ENCODE results near the gene CLCN3. TPM values are rescaled to one million over a fixed set of nuclear protein-coding genes. Genes with fewer than 3 reads are reported as not detected.

The CLCN3 gene
- total and polyA plus RNA-seq, 10 of the 15 experiments (the other 5 are each of a cell fraction or from before 2014, with no cell fraction given), result 4.0 to 22.8 (median 11.8) TPM

DNA sequence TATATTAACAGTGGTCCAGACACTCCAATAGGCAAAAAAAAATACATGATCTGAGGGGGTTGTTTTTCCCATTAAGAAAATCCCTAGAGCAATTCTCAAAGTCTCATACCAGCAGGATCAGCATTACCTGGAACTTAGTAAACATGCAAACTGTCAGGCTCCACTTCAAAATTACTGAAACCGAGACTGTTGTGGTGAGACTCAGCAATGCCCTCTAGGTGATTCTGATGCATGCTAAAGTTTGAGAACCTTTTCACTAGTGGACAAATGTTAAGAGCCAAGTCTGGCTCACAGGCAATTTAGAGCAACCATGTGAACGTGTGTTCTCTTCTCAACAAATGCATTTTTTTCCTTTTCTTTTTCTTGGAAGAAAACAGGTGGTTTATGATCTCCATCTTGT lies 38.2 kb upstream of the CLCN3 start:
- FAIRE-seq (peak; percentile 94), DNase-seq (ENCODE audit: low read depth, low spot score) (peak; percentile 16), ATAC-seq (peak; percentile 88)
- Histone ChIP-seq H3K27ac (ENCODE audit: control insufficient read depth, insufficient read depth) (no peak overlapping the region), H3K9me3 (replicated peaks; ENCODE audit: control insufficient read depth, insufficient read depth, low read length) (no peaks in the 10 kb centered on the region), H3K27me3 (replicated peaks in 1 of 2; ENCODE audit: control insufficient read depth in 2 of 2, insufficient read depth in 2 of 2, low read length in 1 of 2) (no peaks in the 10 kb centered on the region), H3K4me2 (ENCODE audit: control insufficient read depth, insufficient read depth) (no peak overlapping the region), H3K79me2 (ENCODE audit: control insufficient read depth, insufficient read depth, low read length) (no peaks in the 10 kb centered on the region), H3K9ac (ENCODE audit: control insufficient read depth, insufficient read depth, low read length) (no peak overlapping the region), H4K20me1 (ENCODE audit: control insufficient read depth, insufficient read depth) (no peaks in the 10 kb centered on the region), H3K4me3 (no peak overlapping the region), H3K36me3 (ENCODE audit: control insufficient read depth in 2 of 2, insufficient read depth in 2 of 2, low read length in 1 of 2) (peaks cover 0 to 4% of the 10 kb centered on the region in 2 experiments; a peak in 2 of 4 replicates), H3K4me1 (ENCODE audit: control insufficient read depth, insufficient read depth, low read length) (no peaks in the 10 kb centered on the region), H2AFZ (ENCODE audit: control insufficient read depth, low read depth, low read length) (no peak overlapping the region)
- intact Hi-C loops (cut with micrococcal nuclease; ENCODE audit: unreplicated experiment) (no loop called here), in situ Hi-C loops (cut with MboI) (no loop called here)
- 45% methylated on average over 2 of the region's 2 CpGs for WGBS (ENCODE audit: insufficient coverage, insufficient replicate concordance, low lambda C conversion rate, missing lambda C conversion rate)
- no TSS peak for BruUV-seq (replicated peaks)
- ChIA-PET SMC1A (ENCODE audit: uncharacterized antibody, unreplicated experiment) (no interaction called here), RAD21 (ENCODE audit: unreplicated experiment) (no interaction called here), CTCF (interaction anchor here (1.0 to 1.5 kb wide), 2 partner anchors 16 to 22 kb away, joined by 3 to 5 read pairs; no protein-coding TSS in a partner anchor), POLR2A (no interaction called here)
- TF ChIP-seq POU2F2 (IDR thresholded peaks at IDR 0.05; ENCODE audit: borderline replicate concordance, low read depth, low read length) (no peak), IRF4 (IDR thresholded peaks at IDR 0.05; ENCODE audit: low read depth, low read length) (no peak), MEF2A (IDR thresholded peaks at IDR 0.05; ENCODE audit: insufficient read depth, low read depth, low read length) (no peak), RAD21 (IDR thresholded peaks at IDR 0.05; ENCODE audit: insufficient read depth, low read depth, low read length) (no peak), RUNX3 (IDR thresholded peaks at IDR 0.05; ENCODE audit: low read length) (peak; percentile 63)
- TF ChIP-seq, protein P1, sequence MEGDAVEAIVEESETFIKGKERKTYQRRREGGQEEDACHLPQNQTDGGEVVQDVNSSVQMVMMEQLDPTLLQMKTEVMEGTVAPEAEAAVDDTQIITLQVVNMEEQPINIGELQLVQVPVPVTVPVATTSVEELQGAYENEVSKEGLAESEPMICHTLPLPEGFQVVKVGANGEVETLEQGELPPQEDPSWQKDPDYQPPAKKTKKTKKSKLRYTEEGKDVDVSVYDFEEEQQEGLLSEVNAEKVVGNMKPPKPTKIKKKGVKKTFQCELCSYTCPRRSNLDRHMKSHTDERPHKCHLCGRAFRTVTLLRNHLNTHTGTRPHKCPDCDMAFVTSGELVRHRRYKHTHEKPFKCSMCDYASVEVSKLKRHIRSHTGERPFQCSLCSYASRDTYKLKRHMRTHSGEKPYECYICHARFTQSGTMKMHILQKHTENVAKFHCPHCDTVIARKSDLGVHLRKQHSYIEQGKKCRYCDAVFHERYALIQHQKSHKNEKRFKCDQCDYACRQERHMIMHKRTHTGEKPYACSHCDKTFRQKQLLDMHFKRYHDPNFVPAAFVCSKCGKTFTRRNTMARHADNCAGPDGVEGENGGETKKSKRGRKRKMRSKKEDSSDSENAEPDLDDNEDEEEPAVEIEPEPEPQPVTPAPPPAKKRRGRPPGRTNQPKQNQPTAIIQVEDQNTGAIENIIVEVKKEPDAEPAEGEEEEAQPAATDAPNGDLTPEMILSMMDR (IDR thresholded peaks at IDR 0.05 in 2 of 3, conservative IDR thresholded peaks at IDR 0.05 in 1 of 3; ENCODE audit: control insufficient read depth in 2 of 3, extremely low read depth in 1 of 3, insufficient read depth in 1 of 3, low read depth in 3 of 3, low read length in 3 of 3), result peak in 1 of 3 experiments; percentile 17; a peak in 1 of 6 replicates
- TF ChIP-seq, protein P2, sequence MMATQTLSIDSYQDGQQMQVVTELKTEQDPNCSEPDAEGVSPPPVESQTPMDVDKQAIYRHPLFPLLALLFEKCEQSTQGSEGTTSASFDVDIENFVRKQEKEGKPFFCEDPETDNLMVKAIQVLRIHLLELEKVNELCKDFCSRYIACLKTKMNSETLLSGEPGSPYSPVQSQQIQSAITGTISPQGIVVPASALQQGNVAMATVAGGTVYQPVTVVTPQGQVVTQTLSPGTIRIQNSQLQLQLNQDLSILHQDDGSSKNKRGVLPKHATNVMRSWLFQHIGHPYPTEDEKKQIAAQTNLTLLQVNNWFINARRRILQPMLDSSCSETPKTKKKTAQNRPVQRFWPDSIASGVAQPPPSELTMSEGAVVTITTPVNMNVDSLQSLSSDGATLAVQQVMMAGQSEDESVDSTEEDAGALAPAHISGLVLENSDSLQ (IDR thresholded peaks at IDR 0.05), result peak; percentile 60
